ENCODE results near the gene MED15. TPM values are rescaled to one million over a fixed set of nuclear protein-coding genes. Genes with fewer than 3 reads are reported as not detected.

The MED15 gene
- total and polyA plus RNA-seq, 2 of the 4 experiments (the other 2 are of a cell fraction) = 19.0 to 68.8 TPM

GRCh38 chr22:20553947-20554741 is 46.7 kb downstream of the MED15 start (continued):
- no peak for TF ChIP-seq CEBPB (IDR thresholded peaks at IDR 0.05; ENCODE audit: low read depth, low read length)
- TF ChIP-seq RAD21 (IDR thresholded peaks at IDR 0.05; ENCODE audit: low read length) = no peak

DNA sequence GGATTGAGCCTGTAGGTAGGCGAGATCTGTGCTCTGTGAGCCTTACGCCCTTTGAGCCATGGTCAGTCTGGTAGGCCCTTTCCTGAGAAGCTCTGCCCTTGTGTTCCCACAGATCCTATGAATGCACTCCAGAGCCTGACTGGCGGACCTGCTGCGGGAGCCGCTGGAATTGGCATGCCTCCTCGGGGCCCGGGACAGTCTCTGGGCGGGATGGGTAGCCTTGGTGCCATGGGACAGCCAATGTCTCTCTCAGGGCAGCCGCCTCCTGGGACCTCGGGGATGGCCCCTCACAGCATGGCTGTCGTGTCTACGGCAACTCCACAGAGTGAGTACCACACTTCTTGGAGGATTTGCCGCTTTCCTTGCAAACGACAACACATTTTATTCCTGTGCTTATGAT is 47.4 kb downstream of the MED15 start:
- no TSS peak for BruUV-seq (replicated peaks)
- Histone ChIP-seq H3K27me3 (ENCODE audit: control insufficient read depth, insufficient read depth, low read length) (no peaks in the 10 kb centered on the region), H4K8ac (ENCODE audit: low read depth in 2 of 2, low read length in 2 of 2) (no peak overlapping the region), H3K9me3 (ENCODE audit: control insufficient read depth, insufficient read depth, low read length) (no peaks in the 10 kb centered on the region), H2AK5ac (ENCODE audit: low read depth, low read length) (no peak overlapping the region), H4K91ac (ENCODE audit: insufficient read depth, low read depth, low read length) (no peak overlapping the region), H3K27ac (ENCODE audit: insufficient read depth, low read length) (no peak overlapping the region), H3K18ac (ENCODE audit: low read depth, low read length) (no peak overlapping the region), H2AK9ac (replicated peaks; ENCODE audit: low read depth, low read length, poor library complexity) (peak overlapping the region; percentile 3), H3K4me1 (ENCODE audit: control insufficient read depth, insufficient read depth, low read length) (peaks cover 43% of the 10 kb centered on the region), H2BK5ac (ENCODE audit: low read depth, low read length, poor library complexity, severe bottlenecking) (no peak overlapping the region), H3K4ac (ENCODE audit: low read depth, low read length) (no peak overlapping the region), H3K4me3 (ENCODE audit: insufficient read depth, low read depth, low read length) (no peak overlapping the region), H3K79me1 (ENCODE audit: low read depth in 1 of 2, low read length in 2 of 2) (peaks cover 45 to 95% of the 10 kb centered on the region in 2 experiments), H4K5ac (ENCODE audit: low read depth, low read length) (no peak overlapping the region), H2BK120ac (ENCODE audit: low read depth, low read length) (no peak overlapping the region), H3K4me2 (ENCODE audit: low read depth, low read length) (no peak overlapping the region), H3K56ac (ENCODE audit: extremely low read depth, insufficient read depth, low read length) (no peak overlapping the region), H3K14ac (replicated peaks; ENCODE audit: low read depth, low read length) (no peak overlapping the region), H3K9me1 (ENCODE audit: insufficient read depth, low read length) (peaks cover 49% of the 10 kb centered on the region), H4K20me1 (ENCODE audit: insufficient read depth, low read length) (peaks cover 77% of the 10 kb centered on the region), H2BK15ac (ENCODE audit: low read depth, low read length) (no peak overlapping the region), H2AFZ (replicated peaks; ENCODE audit: low read length, poor library complexity) (no peak overlapping the region), H3K23ac (ENCODE audit: low read depth, low read length) (no peak overlapping the region), H3K9ac (ENCODE audit: low read depth, low read length) (no peak overlapping the region), H3K36me3 (ENCODE audit: control insufficient read depth, insufficient read depth, low read length) (peaks cover 61% of the 10 kb centered on the region), H2BK20ac (ENCODE audit: low read depth, low read length) (no peak overlapping the region)
- POLR2A ChIA-PET (ENCODE audit: unreplicated experiment) = no interaction called here
- no peak for ATAC-seq (ENCODE audit: low read depth)
- no peak for DNase-seq
- intact Hi-C loops (cut with micrococcal nuclease) = loop anchor here (5.0 kb wide), 1 partner anchor 48 kb away; the partner anchor contains the start of gene MED15
- in situ Hi-C loops (cut with MboI; ENCODE audit: low sequenced_read_pairs) = loop anchor here (5.0 kb wide), 1 partner anchor 43 kb away; no protein-coding TSS in a partner anchor
- WGBS, 2 experiments (ENCODE audit: extremely low coverage in 2 of 2, insufficient read length in 1 of 2) = 96% methylated on average over 11 of the region's 14 CpGs; no CpG with 5 or more reads in 1 of the 2 experiments
- dilution Hi-C loops (cut with HindIII; ENCODE audit: low sequenced_read_pairs, unreplicated experiment) = no loop called here
- CTCF ChIA-PET = interaction anchor here (0.8 to 2.1 kb wide), 3 partner anchors 9 to 17 kb away, joined by 3 to 9 read pairs (median 3); no protein-coding TSS in a partner anchor
- TF ChIP-seq MAFK (IDR thresholded peaks at IDR 0.05; ENCODE audit: low read depth, low read length) = no peak
- TF ChIP-seq, protein P1, sequence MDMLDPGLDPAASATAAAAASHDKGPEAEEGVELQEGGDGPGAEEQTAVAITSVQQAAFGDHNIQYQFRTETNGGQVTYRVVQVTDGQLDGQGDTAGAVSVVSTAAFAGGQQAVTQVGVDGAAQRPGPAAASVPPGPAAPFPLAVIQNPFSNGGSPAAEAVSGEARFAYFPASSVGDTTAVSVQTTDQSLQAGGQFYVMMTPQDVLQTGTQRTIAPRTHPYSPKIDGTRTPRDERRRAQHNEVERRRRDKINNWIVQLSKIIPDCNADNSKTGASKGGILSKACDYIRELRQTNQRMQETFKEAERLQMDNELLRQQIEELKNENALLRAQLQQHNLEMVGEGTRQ (IDR thresholded peaks at IDR 0.05; ENCODE audit: low read depth, low read length) = no peak
- no peak for TF ChIP-seq MXI1 (IDR thresholded peaks at IDR 0.05; ENCODE audit: borderline replicate concordance, low read depth, low read length)
- TF ChIP-seq, protein P2, sequence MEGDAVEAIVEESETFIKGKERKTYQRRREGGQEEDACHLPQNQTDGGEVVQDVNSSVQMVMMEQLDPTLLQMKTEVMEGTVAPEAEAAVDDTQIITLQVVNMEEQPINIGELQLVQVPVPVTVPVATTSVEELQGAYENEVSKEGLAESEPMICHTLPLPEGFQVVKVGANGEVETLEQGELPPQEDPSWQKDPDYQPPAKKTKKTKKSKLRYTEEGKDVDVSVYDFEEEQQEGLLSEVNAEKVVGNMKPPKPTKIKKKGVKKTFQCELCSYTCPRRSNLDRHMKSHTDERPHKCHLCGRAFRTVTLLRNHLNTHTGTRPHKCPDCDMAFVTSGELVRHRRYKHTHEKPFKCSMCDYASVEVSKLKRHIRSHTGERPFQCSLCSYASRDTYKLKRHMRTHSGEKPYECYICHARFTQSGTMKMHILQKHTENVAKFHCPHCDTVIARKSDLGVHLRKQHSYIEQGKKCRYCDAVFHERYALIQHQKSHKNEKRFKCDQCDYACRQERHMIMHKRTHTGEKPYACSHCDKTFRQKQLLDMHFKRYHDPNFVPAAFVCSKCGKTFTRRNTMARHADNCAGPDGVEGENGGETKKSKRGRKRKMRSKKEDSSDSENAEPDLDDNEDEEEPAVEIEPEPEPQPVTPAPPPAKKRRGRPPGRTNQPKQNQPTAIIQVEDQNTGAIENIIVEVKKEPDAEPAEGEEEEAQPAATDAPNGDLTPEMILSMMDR (conservative IDR thresholded peaks at IDR 0.05; ENCODE audit: low read depth, low read length) = no peak
- TF ChIP-seq NFE2L2 (IDR thresholded peaks at IDR 0.05; ENCODE audit: low read depth, low read length) = no peak
- TF ChIP-seq SMC3 (IDR thresholded peaks at IDR 0.05; ENCODE audit: low read depth, low read length) = no peak
- TF ChIP-seq FOS (IDR thresholded peaks at IDR 0.05; ENCODE audit: low read depth, low read length) = no peak
- no peak for TF ChIP-seq CHD1 (IDR thresholded peaks at IDR 0.05; ENCODE audit: low read depth, low read length)
- TF ChIP-seq BHLHE40 (IDR thresholded peaks at IDR 0.05; ENCODE audit: low read depth, low read length) = no peak
- TF ChIP-seq CEBPB (IDR thresholded peaks at IDR 0.05; ENCODE audit: low read depth, low read length) = no peak
- TF ChIP-seq, protein P3, sequence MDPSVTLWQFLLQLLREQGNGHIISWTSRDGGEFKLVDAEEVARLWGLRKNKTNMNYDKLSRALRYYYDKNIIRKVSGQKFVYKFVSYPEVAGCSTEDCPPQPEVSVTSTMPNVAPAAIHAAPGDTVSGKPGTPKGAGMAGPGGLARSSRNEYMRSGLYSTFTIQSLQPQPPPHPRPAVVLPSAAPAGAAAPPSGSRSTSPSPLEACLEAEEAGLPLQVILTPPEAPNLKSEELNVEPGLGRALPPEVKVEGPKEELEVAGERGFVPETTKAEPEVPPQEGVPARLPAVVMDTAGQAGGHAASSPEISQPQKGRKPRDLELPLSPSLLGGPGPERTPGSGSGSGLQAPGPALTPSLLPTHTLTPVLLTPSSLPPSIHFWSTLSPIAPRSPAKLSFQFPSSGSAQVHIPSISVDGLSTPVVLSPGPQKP (IDR thresholded peaks at IDR 0.05; ENCODE audit: borderline replicate concordance, low read depth, low read length) = no peak
- no peak for TF ChIP-seq POLR2A (IDR thresholded peaks at IDR 0.05; ENCODE audit: low read depth, low read length)

All from IMR-90 (cell line).